GM21529 (cell line): Measurements from ENCODE around the gene TADA1.
"Not testable (repeated sequence)": the region's sequence is repeated elsewhere in the genome, so short reads cannot be mapped to it uniquely, and the experiment has no call there.

Experiments used
- ATAC-seq: cut with Tn5 transposase; IDR thresholded peaks from one replicate; pipeline ENCODE4 v1.9.1; 2021; ENCODE audit not compliant: unreplicated experiment

The TADA1 gene

GRCh38 chr1:166848193-166848592 is 27.9 kb downstream of the TADA1 start:
- no peak for ATAC-seq

- no peak for ATAC-seq
Measured at GRCh38 chr1:166844791-166845190, 31.3 kb downstream of the TADA1 start.

GRCh38 chr1:166843769-166844596 is 32.1 kb downstream of the TADA1 start:
- ATAC-seq = no peak

- no peak for ATAC-seq
Measured at GRCh38 chr1:166843322-166843721, 32.7 kb downstream of the TADA1 start.

GRCh38 chr1:166840309-166841274 is 35.5 kb downstream of the TADA1 start:
- ATAC-seq = no peak

- ATAC-seq = peak; percentile 37
Measured at GRCh38 chr1:166839600-166840308, 36.3 kb downstream of the TADA1 start.

GRCh38 chr1:166838766-166839599 is 37.1 kb downstream of the TADA1 start, which contains the start of gene POGK:
Gene POGK (plus strand): TSS chr1:166839475. CDS start chr1:166840957, 1,482 bp downstream.
- ATAC-seq = peak; percentile 94

GRCh38 chr1:166836733-166837132 is 39.3 kb downstream of the TADA1 start:
- no peak for ATAC-seq

- not testable (repeated sequence) for ATAC-seq
Measured at GRCh38 chr1:166829762-166830161, 46.3 kb downstream of the TADA1 start.

- no peak for ATAC-seq
Measured at GRCh38 chr1:166827426-166827825, 48.6 kb downstream of the TADA1 start.

GRCh38 chr1:166822385-166822784 is 53.7 kb downstream of the TADA1 start:
- ATAC-seq = no peak

- ATAC-seq = no peak
Measured at GRCh38 chr1:166819974-166820373, 56.1 kb downstream of the TADA1 start.

- ATAC-seq = no peak
Measured at GRCh38 chr1:166814611-166815010, 61.5 kb downstream of the TADA1 start.

- no peak for ATAC-seq
Measured at GRCh38 chr1:166813508-166814223, 62.4 kb downstream of the TADA1 start.

- ATAC-seq = no peak
Measured at GRCh38 chr1:166811691-166812090, 64.4 kb downstream of the TADA1 start.

GRCh38 chr1:166808952-166809351 is 67.1 kb downstream of the TADA1 start:
- ATAC-seq = no peak
